ENCODE data around the gene GHRHR. TPM values are rescaled to one million over a fixed set of nuclear protein-coding genes. Genes with fewer than 3 reads are reported as not detected.

The GHRHR gene
- total and polyA plus RNA-seq, 2 of the 4 experiments (the other 2 are of a cell fraction): not detected

GRCh38 chr7:31017721-31018120 is 54.0 kb downstream of the GHRHR start:
- Histone ChIP-seq H3K9me1 (ENCODE audit: insufficient read depth, low read length) (no peaks in the 10 kb centered on the region), H2BK5ac (ENCODE audit: low read depth, low read length, poor library complexity, severe bottlenecking) (no peak overlapping the region), H2AK9ac (replicated peaks; ENCODE audit: low read depth, low read length, poor library complexity) (no peak overlapping the region), H3K4me2 (ENCODE audit: low read depth, low read length) (no peak overlapping the region), H3K9me3 (ENCODE audit: control insufficient read depth, insufficient read depth, low read length) (no peaks in the 10 kb centered on the region), H2BK20ac (ENCODE audit: low read depth, low read length) (no peak overlapping the region), H2BK15ac (ENCODE audit: low read depth, low read length) (no peak overlapping the region), H2AK5ac (ENCODE audit: low read depth, low read length) (no peak overlapping the region), H3K14ac (replicated peaks; ENCODE audit: low read depth, low read length) (no peak overlapping the region), H3K4ac (ENCODE audit: low read depth, low read length) (no peak overlapping the region), H2BK120ac (ENCODE audit: low read depth, low read length) (no peak overlapping the region), H4K20me1 (ENCODE audit: insufficient read depth, low read length) (no peaks in the 10 kb centered on the region), H3K4me3 (ENCODE audit: insufficient read depth, low read depth, low read length) (no peak overlapping the region), H3K4me1 (ENCODE audit: control insufficient read depth, insufficient read depth, low read length) (no peaks in the 10 kb centered on the region), H3K27me3 (ENCODE audit: control insufficient read depth, insufficient read depth, low read length) (peaks cover 3% of the 10 kb centered on the region; the same call in 1 of the 2 replicates), H3K18ac (ENCODE audit: low read depth, low read length) (no peak overlapping the region), H3K79me1 (ENCODE audit: low read depth in 1 of 2, low read length in 2 of 2) (no peaks in the 10 kb centered on the region), H4K91ac (ENCODE audit: insufficient read depth, low read depth, low read length) (no peak overlapping the region), H2AFZ (replicated peaks; ENCODE audit: low read length, poor library complexity) (no peak overlapping the region), H3K9ac (ENCODE audit: low read depth, low read length) (no peak overlapping the region), H3K23ac (ENCODE audit: low read depth, low read length) (no peak overlapping the region), H4K8ac (ENCODE audit: low read depth in 2 of 2, low read length in 2 of 2) (no peak overlapping the region), H3K27ac (ENCODE audit: insufficient read depth, low read length) (no peak overlapping the region), H3K36me3 (ENCODE audit: control insufficient read depth, insufficient read depth, low read length) (no peaks in the 10 kb centered on the region), H3K56ac (ENCODE audit: extremely low read depth, insufficient read depth, low read length) (no peak overlapping the region), H4K5ac (ENCODE audit: low read depth, low read length) (no peak overlapping the region)
- BruUV-seq (replicated peaks): no TSS peak
- intact Hi-C loops (cut with micrococcal nuclease): no loop called here
- no CpG with 5 or more reads among the region's 5 CpGs for WGBS, 2 experiments (ENCODE audit: extremely low coverage in 2 of 2, insufficient read length in 1 of 2)
- TF ChIP-seq CEBPB (IDR thresholded peaks at IDR 0.05; ENCODE audit: low read depth, low read length) (no peak), USF2 (IDR thresholded peaks at IDR 0.05; ENCODE audit: low read depth, low read length) (no peak), MAFK (IDR thresholded peaks at IDR 0.05; ENCODE audit: low read depth, low read length) (no peak), SMC3 (IDR thresholded peaks at IDR 0.05; ENCODE audit: low read depth, low read length) (no peak), FOS (IDR thresholded peaks at IDR 0.05; ENCODE audit: low read depth, low read length) (no peak), RCOR1 (IDR thresholded peaks at IDR 0.05; ENCODE audit: insufficient replicate concordance, low read length) (no peak), POLR2A (IDR thresholded peaks at IDR 0.05; ENCODE audit: low read depth, low read length) (no peak), RAD21 (IDR thresholded peaks at IDR 0.05; ENCODE audit: low read length) (no peak), MAZ (IDR thresholded peaks at IDR 0.05; ENCODE audit: borderline replicate concordance, low read depth, low read length) (no peak), ELK1 (IDR thresholded peaks at IDR 0.05; ENCODE audit: borderline replicate concordance, low read depth, low read length) (no peak), CTCF (conservative IDR thresholded peaks at IDR 0.05; ENCODE audit: low read depth, low read length) (no peak), RFX5 (IDR thresholded peaks at IDR 0.05; ENCODE audit: low read depth, low read length) (no peak)
- POLR2A ChIA-PET (ENCODE audit: unreplicated experiment): no interaction called here
- dilution Hi-C loops (cut with HindIII; ENCODE audit: low sequenced_read_pairs, unreplicated experiment): no loop called here
- in situ Hi-C loops (cut with MboI; ENCODE audit: low sequenced_read_pairs): no loop called here
- CTCF ChIA-PET: no interaction called here
- DNase-seq (no peak), ATAC-seq (ENCODE audit: low read depth) (no peak)
